SK-MEL-5 (cell line): ENCODE results near the gene FAM177A1. TPM values are rescaled to one million over a fixed set of nuclear protein-coding genes. Genes with fewer than 3 reads are reported as not detected.
"Not testable (repeated sequence)": the region's sequence is repeated elsewhere in the genome, so short reads cannot be mapped to it uniquely, and the experiment has no call there.

Experiments
- DNase-seq: peaks from one replicate; pipeline ENCODE4 v3.0.0-alpha.2; 2016; ENCODE audit warnings: low read depth, low spot score
- in situ Hi-C: cut with HindIII; loops from 2 replicates; pipeline ENCODE4 v1.10.0; 2016; ENCODE audit warnings: low sequenced_read_pairs, high pct_unique_total_duplicates, low pct_unique_long_range_greater_than_20kb
- polyA plus RNA-seq, 2 experiments: library from polyadenylated mRNA; depleted of rRNA; stranded (reverse); fragments of >200 nt; gene quantifications; 2 replicates each; pipeline ENCODE4 v1.2.3, GENCODE V29; 2015
- total RNA-seq: library from RNA; depleted of rRNA; stranded (reverse); fragments of >200 nt; shearing (Covaris generic); gene quantifications from 2 replicates; pipeline ENCODE4 v1.2.3, GENCODE V29; 2014; rRNA removed

FAM177A1 gene, protein sequence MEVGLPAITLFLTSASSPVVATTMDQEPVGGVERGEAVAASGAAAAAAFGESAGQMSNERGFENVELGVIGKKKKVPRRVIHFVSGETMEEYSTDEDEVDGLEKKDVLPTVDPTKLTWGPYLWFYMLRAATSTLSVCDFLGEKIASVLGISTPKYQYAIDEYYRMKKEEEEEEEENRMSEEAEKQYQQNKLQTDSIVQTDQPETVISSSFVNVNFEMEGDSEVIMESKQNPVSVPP
- 34.8 and 41.9 TPM in 2 replicates for total RNA-seq
- polyA plus RNA-seq (2015; cell fraction: cytosol; rRNA removed): 26.0 and 47.9 TPM in 2 replicates
- 10.3 and 29.5 TPM in 2 replicates for polyA plus RNA-seq (2015; cell fraction: nucleus; rRNA removed)

DNA sequence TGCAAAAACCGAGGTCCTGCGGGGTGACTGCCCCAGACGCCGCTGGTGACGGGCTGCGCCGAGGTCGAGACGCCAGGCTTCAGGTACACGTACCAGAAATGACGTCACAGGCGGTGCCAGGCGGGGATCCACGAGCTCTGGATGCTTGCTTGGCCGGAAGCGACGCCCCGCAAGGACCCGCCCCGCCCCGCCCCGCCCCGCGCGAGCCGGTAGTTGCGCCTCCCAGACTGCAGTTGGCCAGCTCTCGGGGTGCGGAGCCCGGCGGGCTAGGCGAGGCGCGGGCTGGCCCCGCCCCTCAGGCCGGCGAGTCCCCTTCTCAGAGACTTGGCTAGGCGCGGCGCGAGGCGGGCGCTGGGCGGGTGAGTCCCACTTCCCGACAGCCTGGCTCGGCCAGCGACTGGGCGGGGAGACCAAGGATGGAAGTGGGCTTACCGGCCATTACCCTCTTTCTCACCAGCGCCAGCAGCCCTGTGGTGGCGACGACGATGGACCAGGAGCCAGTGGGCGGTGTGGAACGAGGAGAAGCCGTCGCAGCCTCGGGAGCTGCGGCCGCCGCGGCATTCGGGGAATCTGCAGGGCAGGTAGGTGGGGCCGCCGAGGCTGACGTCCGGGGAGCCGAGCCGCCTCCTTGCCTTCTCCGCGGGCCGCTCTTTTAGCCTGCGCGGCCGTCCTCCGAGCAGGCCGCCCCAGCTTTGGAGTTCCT lies at the start of gene FAM177A1:
TSS of gene FAM177A1 (plus strand) at position 225 of the 703 bp plus-strand sequence. CDS start at position 417, 192 bp downstream.
- peak; percentile 94 for DNase-seq
- in situ Hi-C loops: no loop called here

GRCh38 chr14:34997762-34998161 lies 48.3 kb upstream of the FAM177A1 start:
- in situ Hi-C loops: no loop called here
- DNase-seq: no peak

DNA sequence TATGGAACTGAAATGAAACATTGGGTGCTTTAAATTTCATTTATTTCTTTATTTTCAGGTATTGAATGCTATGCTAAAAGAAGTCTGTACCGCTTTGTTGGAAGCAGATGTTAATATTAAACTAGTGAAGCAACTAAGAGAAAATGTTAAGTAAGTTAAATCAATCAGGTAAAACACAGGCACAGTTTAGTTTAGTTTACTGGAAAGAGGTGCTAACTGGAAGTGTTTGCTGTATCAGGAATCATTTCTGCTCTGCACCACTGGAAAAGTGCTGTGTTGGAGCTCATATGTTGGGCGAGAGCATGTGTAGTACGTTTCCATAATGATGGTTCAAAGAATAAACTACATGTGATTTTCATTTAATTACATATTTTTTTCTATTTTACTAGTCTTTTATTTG lies 46.6 kb upstream of the FAM177A1 start:
- DNase-seq: no peak
- in situ Hi-C loops: no loop called here

- in situ Hi-C loops: no loop called here
- DNase-seq: no peak
Observed at GRCh38 chr14:35001621-35002020, 44.5 kb upstream of the FAM177A1 start.

GRCh38 chr14:35004839-35005238 lies 41.2 kb upstream of the FAM177A1 start:
- in situ Hi-C loops: no loop called here
- DNase-seq: no peak

DNA sequence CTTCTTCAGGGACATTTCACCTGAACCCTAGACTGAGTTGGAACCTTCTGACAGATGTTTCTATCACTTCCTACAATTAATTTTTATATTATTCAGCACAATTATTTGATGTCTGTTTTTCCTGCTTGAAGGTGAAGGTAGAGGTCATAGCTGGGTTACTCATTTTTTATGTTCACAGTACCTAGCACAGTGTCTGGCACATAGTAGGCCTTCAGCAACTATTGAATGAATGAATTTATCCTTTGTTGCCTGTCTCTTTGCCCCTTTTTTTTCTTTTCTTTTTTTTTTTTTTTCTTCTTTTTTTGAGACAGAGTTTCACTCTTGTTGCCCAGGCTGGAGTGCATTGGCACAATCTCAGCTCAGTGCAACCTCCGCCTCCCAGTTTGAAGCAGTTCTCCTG lies 29.5 kb upstream of the FAM177A1 start:
- in situ Hi-C loops: no loop called here
- DNase-seq: no peak

DNA sequence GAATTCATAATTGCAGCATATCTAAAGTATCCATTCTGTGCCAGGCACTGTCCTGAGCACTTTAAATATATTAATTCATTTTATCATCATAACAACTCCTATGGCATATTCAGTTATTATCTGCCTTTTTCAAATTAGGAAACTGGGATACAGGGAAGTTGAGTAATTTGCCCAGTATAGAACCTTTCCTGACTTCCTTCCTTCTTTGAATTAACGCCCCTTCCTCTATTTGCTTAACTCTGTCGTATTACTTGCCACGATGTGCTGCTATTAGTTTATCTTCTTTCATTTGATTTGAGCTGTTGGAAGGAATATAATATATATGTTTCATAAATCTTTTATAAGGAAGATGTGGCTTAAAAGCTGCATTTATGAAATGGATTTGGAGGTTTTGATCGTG lies 25.4 kb upstream of the FAM177A1 start:
- in situ Hi-C loops: no loop called here

GRCh38 chr14:35028435-35028834 lies 17.6 kb upstream of the FAM177A1 start:
- in situ Hi-C loops: no loop called here
- no peak for DNase-seq

More for the DNA sequence above, 25.4 kb upstream of the FAM177A1 start:
- no peak for DNase-seq

- in situ Hi-C loops: no loop called here
- no peak for DNase-seq
Observed at GRCh38 chr14:35032562-35032961, 13.5 kb upstream of the FAM177A1 start.

DNA sequence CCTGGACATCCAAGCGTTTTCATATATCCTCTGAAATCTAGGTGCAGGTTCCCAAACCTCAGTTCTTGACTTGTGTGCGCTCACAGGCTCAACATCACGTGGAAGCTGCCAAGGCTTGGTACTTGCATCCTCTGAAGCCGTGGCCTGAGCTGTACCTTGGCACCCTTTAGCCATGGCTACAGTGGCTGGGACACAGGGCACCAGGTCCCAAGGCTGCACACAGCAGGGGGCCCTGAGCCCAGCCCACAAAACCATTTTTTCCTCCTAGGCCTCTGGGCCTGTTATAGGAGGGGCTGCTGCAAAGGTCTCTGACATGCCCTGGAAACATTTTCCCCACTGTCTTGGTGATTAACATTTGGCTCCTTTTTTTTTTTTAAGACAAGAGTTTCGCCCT lies 11.6 kb upstream of the FAM177A1 start:
- DNase-seq: no peak

GRCh38 chr14:35034944-35035554 lies 11.0 kb upstream of the FAM177A1 start:
- in situ Hi-C loops: not testable (repeated sequence)

More for the DNA sequence above, 11.6 kb upstream of the FAM177A1 start:
- in situ Hi-C loops: no loop called here

GRCh38 chr14:35038312-35038711 lies 7.8 kb upstream of the FAM177A1 start:
- in situ Hi-C loops, DNase-seq: not testable (repeated sequence)

More at GRCh38 chr14:35034944-35035554, 11.0 kb upstream of the FAM177A1 start:
- not testable (repeated sequence) for DNase-seq

GRCh38 chr14:35042632-35043031 lies 3.4 kb upstream of the FAM177A1 start:
- DNase-seq: no peak
- in situ Hi-C loops: no loop called here

- in situ Hi-C loops: no loop called here
- DNase-seq: no peak
Observed at GRCh38 chr14:35043046-35043445, 3.0 kb upstream of the FAM177A1 start.

DNA sequence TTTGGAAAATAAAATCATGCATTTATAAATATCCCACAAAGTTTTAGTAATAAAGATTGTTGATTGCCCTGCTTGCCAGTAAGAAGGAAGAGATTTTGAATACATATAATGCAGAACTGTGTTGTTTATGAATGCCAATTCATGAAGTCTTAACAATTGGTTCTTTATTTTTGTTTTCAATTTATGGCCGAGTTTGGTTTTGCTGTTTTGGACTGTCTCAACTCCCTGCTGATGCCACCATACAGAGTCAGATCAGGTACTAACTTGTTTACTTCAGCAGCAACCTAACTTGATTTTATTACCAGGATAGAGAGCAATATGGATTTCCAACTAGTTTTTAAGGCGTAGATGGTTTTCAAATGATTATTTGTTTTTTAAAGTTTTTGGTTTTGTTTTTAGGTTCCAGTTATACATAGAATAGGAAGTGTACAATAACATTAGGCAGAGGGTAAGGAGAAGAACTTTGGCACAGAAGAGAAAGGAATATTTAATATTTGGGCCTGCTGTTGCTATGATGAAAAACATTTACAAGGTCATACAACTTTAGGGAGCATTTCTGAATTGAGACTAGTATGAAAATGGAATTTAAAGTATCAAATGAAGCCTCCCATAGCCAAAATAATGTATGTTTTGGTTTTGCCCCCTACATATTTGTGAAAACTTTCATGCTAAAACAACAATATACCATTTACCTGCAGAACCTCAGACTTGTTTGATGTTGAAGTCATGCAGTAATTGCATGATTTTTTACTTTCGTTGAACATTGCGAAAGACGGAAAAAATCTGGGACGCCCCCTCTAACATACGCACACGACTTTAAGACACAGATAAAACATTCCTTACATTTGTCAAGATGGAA lies 904 bp upstream of the FAM177A1 start:
- in situ Hi-C loops: no loop called here
- DNase-seq: peak; percentile 55

DNA sequence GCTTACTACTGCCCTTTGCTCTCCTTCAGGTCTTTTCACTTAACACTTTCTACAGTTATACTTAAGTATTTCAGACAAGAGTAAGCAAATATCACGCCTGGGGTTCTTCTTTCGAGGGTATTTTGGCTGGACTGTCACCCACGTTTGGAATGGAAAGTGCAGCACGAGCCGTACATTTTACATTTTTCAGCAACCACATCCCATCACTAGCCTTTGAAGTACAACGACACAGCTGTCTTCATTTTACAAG lies 349 bp upstream of the FAM177A1 start:
- DNase-seq: no peak
- in situ Hi-C loops: no loop called here

- in situ Hi-C loops: no loop called here
- peak; percentile 32 for DNase-seq
Observed at GRCh38 chr14:35046751-35047536, 872 bp downstream of the FAM177A1 start.
